GM21515 (cell line): ENCODE measurements around the gene GOSR1.
A peak's percentile ranks its signal among the peaks of the same experiment; 100 is the strongest.
"Not testable (repeated sequence)": the region's sequence is repeated elsewhere in the genome, so short reads cannot be mapped to it uniquely, and the experiment has no call there.

ENCODE experiments used
- ATAC-seq: cut with Tn5 transposase; IDR thresholded peaks from one replicate; pipeline ENCODE4 v1.9.1; 2021; ENCODE audit not compliant: unreplicated experiment

GOSR1 gene

GRCh38 chr17:30477083-30477773 is at the start of gene GOSR1:
GOSR1 (plus strand) TSS chr17:30477408; CDS start chr17:30477434, 26 bp downstream.
- peak; percentile 90 for ATAC-seq

DNA sequence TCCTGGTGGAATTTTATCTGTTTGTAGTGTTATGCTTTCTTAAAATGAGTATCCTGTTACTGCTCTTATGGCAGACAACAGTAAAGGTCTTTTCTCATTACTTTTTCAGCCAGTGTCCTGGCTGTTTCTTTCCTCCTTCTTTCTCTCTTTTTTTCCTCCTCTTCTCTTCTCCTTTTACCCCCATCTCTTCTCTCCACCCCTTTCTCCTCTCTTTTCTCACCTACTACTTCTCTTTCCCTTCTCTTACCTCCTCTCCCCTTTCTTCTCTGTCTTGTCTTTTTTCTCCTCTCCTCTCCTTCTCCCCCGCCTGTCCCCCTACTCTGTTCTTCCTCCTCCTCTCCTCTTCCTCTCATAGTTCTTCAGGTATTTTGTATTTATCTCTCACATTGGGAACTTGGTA is 49.6 kb upstream of the GOSR1 start:
- no peak for ATAC-seq

GRCh38 chr17:30429155-30429554 is 48.1 kb upstream of the GOSR1 start:
- ATAC-seq, result no peak

DNA sequence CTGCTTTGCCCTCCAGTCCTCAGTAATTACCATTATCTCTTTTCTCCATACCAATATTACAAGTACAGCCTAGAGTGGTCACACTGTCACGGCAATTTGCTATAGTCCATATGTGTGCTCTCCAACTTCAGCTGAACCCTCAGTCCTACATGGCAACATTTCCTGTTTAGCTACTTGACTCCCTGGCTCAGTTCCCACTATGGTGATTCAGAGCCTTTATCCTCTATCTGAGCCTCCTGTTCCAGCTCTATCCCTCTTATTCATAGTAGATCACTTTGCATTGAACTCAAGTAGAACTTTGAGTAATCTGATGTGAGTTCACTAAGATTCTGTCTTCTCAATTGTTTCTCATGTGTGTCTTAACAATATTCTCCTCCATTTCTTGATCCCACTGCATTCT is 43.7 kb upstream of the GOSR1 start:
- ATAC-seq, result no peak

- no peak for ATAC-seq
These were observed 40.5 kb upstream of the GOSR1 start for GRCh38 chr17:30436729-30437128.

DNA sequence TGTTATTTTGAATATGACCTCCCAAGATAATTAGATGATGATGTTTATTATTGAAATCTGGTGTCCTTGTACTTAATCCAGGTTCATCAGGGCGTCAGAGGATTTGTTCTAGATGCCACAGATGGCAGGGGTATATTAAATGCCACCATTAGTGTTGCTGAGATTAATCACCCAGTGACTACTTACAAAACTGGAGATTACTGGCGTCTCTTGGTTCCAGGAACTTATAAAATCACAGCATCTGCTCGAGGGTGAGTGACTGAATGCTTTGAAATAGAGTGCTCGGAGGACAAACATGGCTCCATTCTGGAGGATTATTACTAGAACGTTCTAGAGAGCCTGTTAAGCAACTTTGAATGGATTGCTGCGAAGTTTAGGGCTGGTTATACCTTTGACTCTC is 33.5 kb upstream of the GOSR1 start:
- ATAC-seq, result no peak

GRCh38 chr17:30446640-30447039 is 30.6 kb upstream of the GOSR1 start:
- ATAC-seq, result not testable (repeated sequence)

- no peak for ATAC-seq
These were observed 27.7 kb upstream of the GOSR1 start for GRCh38 chr17:30449480-30449879.

GRCh38 chr17:30450125-30451027 is 26.8 kb upstream of the GOSR1 start:
- ATAC-seq, result no peak

GRCh38 chr17:30454635-30455034 is 22.6 kb upstream of the GOSR1 start:
- ATAC-seq, result no peak

- no peak for ATAC-seq
These were observed 18.8 kb upstream of the GOSR1 start for GRCh38 chr17:30458371-30458770.

- not testable (repeated sequence) for ATAC-seq
These were observed 18.3 kb upstream of the GOSR1 start for GRCh38 chr17:30458797-30459413.

DNA sequence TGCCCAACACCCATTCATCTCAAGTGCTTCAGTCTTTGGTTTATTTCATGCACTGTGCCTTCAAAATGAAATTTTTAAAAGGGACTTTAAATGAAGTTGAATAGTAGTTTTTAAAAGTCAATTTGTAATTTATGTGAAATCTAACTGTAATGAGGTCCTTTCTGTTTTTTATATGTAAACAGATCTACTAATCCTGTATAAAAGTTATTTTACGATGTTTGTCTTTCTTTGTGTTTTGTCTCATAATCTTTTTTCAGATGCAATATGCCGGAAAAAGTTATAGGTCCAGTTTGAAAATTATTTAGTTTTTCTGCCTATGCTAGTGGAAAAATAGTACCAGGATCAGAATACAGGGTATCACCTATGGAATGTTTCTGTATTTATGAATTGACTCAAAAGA is 8.7 kb upstream of the GOSR1 start:
- no peak for ATAC-seq

DNA sequence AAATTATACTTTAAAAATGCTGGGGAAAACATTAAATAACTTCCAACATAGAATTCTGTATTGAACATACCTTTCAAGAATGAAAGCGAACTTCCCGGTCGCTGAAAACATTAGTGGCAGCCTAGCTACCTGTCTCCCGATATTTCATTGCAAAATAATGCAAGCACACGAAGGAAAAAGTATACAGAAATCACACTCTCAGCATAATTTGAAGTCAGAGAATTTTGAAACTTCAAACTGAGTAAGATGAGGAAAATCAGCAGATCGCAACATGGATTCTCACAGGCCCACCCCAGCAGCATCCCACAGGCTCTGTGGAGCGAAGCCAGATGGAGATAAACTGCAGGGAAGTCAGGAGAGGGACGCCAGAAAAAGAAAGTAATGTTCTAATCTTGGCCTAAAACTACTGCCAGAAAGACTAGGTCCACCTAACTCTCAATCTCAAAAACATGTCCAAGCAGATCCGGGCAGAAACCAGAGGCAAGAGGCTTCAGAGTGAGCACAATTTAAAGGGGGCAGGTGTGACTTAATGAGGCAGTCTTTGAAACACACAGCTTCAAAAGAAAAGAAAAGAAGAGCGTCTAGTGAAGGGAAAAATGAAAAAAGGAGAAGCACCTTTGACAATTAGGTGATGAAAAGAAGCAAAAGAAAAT is 4.8 kb upstream of the GOSR1 start:
- ATAC-seq, result no peak

GRCh38 chr17:30475206-30475605 is 2.0 kb upstream of the GOSR1 start:
- no peak for ATAC-seq

DNA sequence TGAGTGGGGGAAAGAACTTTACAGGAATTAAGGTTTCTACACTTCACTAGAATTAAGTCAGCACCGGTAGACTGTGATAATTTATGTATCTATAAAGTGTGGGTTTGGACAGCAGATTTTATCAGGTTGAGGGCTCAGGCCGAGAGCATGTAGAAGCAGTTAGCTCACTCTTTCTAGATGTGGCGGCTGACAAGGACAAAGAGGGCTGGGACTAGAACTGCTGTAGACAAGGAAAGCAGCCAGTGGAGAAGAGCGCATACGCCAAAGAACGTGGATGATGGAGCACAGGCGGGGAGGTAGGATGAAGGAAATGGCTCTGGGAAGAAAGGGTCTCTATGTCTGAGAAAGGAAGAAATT is 504 bp upstream of the GOSR1 start:
- peak; percentile 32 for ATAC-seq

DNA sequence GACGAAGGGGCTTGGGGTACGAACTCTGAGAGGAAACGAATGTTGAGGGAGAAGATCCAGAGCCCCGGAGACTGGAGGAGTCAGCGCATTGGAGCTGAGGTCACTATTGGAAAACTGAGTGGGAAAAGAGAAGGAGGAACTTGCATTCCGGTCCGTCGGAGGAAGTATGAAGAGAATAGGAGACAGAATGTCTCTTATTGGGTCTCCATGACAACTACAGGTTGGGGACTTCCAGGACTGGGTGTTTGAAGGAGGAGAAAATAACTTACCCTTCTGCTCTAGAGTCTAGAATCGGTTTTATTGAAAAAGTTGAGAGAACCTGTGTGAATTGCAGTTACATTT is 537 bp downstream of the GOSR1 start:
- ATAC-seq, result peak; percentile 12

DNA sequence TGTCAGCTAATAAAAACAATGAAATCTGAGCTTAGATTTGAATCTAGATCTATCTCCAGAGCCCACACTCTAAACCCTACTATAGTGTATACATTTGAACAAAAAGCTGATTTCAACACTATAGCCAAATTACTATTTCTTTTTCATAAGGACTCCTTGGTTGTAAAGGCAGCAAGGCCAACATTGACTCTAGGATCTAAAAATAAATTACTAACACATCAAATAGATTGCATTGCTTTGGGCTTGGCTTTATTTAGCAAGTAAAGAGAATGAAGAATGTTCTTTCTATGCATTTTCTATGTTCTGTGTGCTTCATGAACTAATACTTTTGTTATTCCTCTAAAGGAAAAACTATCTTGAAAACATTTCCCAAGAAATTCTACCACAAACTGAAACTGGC is 5.3 kb downstream of the GOSR1 start:
- ATAC-seq, result no peak

GRCh38 chr17:30483159-30483558 is 6.0 kb downstream of the GOSR1 start:
- ATAC-seq, result no peak

GRCh38 chr17:30493780-30494179 is 16.6 kb downstream of the GOSR1 start:
- no peak for ATAC-seq

- no peak for ATAC-seq
These were observed 18.4 kb downstream of the GOSR1 start for GRCh38 chr17:30495586-30495985.

- ATAC-seq, result no peak
These were observed 26.4 kb downstream of the GOSR1 start for GRCh38 chr17:30503558-30503957.
